ENCODE results near the gene COX6B2.
"Not testable (repeated sequence)": the region's sequence is repeated elsewhere in the genome, so short reads cannot be mapped to it uniquely, and the experiment has no call there.

COX6B2 gene

GRCh38 chr19:55354698-55355212 lies at the start of gene COX6B2:
COX6B2 (minus strand) TSS chr19:55354719; CDS start chr19:55354521, 198 bp downstream.
- no peak for DNase-seq (ENCODE audit: low read depth)

- DNase-seq (ENCODE audit: low read depth), result no peak
These were observed 48.0 kb upstream of the COX6B2 start for GRCh38 chr19:55402509-55402908.

GRCh38 chr19:55401390-55401789 lies 46.9 kb upstream of the COX6B2 start:
- DNase-seq (ENCODE audit: low read depth), result not testable (repeated sequence)

- no peak for DNase-seq (ENCODE audit: low read depth)
These were observed 46.0 kb upstream of the COX6B2 start for GRCh38 chr19:55400281-55401087.

- no peak for DNase-seq (ENCODE audit: low read depth)
These were observed 43.8 kb upstream of the COX6B2 start for GRCh38 chr19:55398200-55398925.

- DNase-seq (ENCODE audit: low read depth), result no peak
These were observed 38.6 kb upstream of the COX6B2 start for GRCh38 chr19:55392820-55393761.

- DNase-seq (ENCODE audit: low read depth), result no peak
These were observed 37.4 kb upstream of the COX6B2 start for GRCh38 chr19:55391702-55392615.

- no peak for DNase-seq (ENCODE audit: low read depth)
These were observed 36.7 kb upstream of the COX6B2 start for GRCh38 chr19:55391191-55391670.

- DNase-seq (ENCODE audit: low read depth), result no peak
These were observed 36.0 kb upstream of the COX6B2 start for GRCh38 chr19:55390461-55390880.

GRCh38 chr19:55389386-55390317 lies 35.1 kb upstream of the COX6B2 start:
- DNase-seq (ENCODE audit: low read depth), result no peak

- DNase-seq (ENCODE audit: low read depth), result no peak
These were observed 33.4 kb upstream of the COX6B2 start for GRCh38 chr19:55387736-55388497.

- DNase-seq (ENCODE audit: low read depth), result no peak
These were observed 32.0 kb upstream of the COX6B2 start for GRCh38 chr19:55386493-55386971.

GRCh38 chr19:55385724-55386492 lies 31.4 kb upstream of the COX6B2 start, which contains the start of gene RPL28:
RPL28 (plus strand) TSS chr19:55385932; CDS start chr19:55386358, 426 bp downstream.
- DNase-seq (ENCODE audit: low read depth), result no peak

- DNase-seq (ENCODE audit: low read depth), result peak; percentile 99
These were observed 30.6 kb upstream of the COX6B2 start for GRCh38 chr19:55384920-55385723.

GRCh38 chr19:55384131-55384919 lies 29.8 kb upstream of the COX6B2 start, which contains the start of gene TMEM238:
TMEM238 (minus strand) TSS chr19:55384292; CDS start chr19:55384259, 33 bp downstream.
- no peak for DNase-seq (ENCODE audit: low read depth)
